ENCODE measurements around the gene GPC6.

Gene GPC6

GRCh38 chr13:93260591-93260990 lies 34.0 kb downstream of the GPC6 start:
- no peak for DNase-seq (ENCODE audit: low read depth in 1 of 2, low spot score in 1 of 2)
- TF ChIP-seq CTCF (IDR thresholded peaks at IDR 0.05; ENCODE audit: insufficient read depth, low read length) (no peak), POLR2AphosphoS5 (IDR thresholded peaks at IDR 0.05; ENCODE audit: low read depth) (no peak), GABPA (IDR thresholded peaks at IDR 0.05; ENCODE audit: low read depth) (no peak)
- Histone ChIP-seq H3K27ac (replicated peaks) (no peak overlapping the region), H3K4me3 (replicated peaks; ENCODE audit: insufficient read depth, low read length) (no peak overlapping the region), H3K27me3 (ENCODE audit: insufficient read depth, poor library complexity, severe bottlenecking) (no peaks in the 10 kb centered on the region)

- TF ChIP-seq GABPA (IDR thresholded peaks at IDR 0.05; ENCODE audit: low read depth) (no peak), REST (IDR thresholded peaks at IDR 0.05; ENCODE audit: insufficient replicate concordance, low read depth) (no peak), POLR2AphosphoS5 (IDR thresholded peaks at IDR 0.05; ENCODE audit: low read depth) (no peak), CTCF (IDR thresholded peaks at IDR 0.05; ENCODE audit: insufficient read depth, low read length) (no peak), SPI1 (IDR thresholded peaks at IDR 0.05; ENCODE audit: borderline replicate concordance, low read depth) (no peak)
- Histone ChIP-seq H3K27ac (replicated peaks) (no peak overlapping the region), H3K4me3 (replicated peaks; ENCODE audit: insufficient read depth, low read length) (no peak overlapping the region), H3K27me3 (ENCODE audit: insufficient read depth, poor library complexity, severe bottlenecking) (no peaks in the 10 kb centered on the region)
- DNase-seq (ENCODE audit: low read depth in 1 of 2, low spot score in 1 of 2), result no peak
These were observed 36.2 kb downstream of the GPC6 start for GRCh38 chr13:93262729-93263345.

GRCh38 chr13:93264876-93265275 lies 38.3 kb downstream of the GPC6 start:
- Histone ChIP-seq H3K27me3 (ENCODE audit: insufficient read depth, poor library complexity, severe bottlenecking) (no peaks in the 10 kb centered on the region), H3K4me3 (replicated peaks; ENCODE audit: insufficient read depth, low read length) (no peak overlapping the region), H3K27ac (replicated peaks) (no peak overlapping the region)
- TF ChIP-seq POLR2AphosphoS5 (IDR thresholded peaks at IDR 0.05; ENCODE audit: low read depth), result no peak
- DNase-seq (ENCODE audit: low read depth in 1 of 2, low spot score in 1 of 2), result no peak

GRCh38 chr13:93265800-93266199 lies 39.2 kb downstream of the GPC6 start:
- no peak for TF ChIP-seq POLR2AphosphoS5 (IDR thresholded peaks at IDR 0.05; ENCODE audit: low read depth)
- no peak for TF ChIP-seq CTCF (IDR thresholded peaks at IDR 0.05; ENCODE audit: insufficient read depth, low read length)
- TF ChIP-seq REST (IDR thresholded peaks at IDR 0.05; ENCODE audit: insufficient replicate concordance, low read depth), result no peak
- TF ChIP-seq SPI1 (IDR thresholded peaks at IDR 0.05; ENCODE audit: borderline replicate concordance, low read depth), result no peak
- no peak for TF ChIP-seq GABPA (IDR thresholded peaks at IDR 0.05; ENCODE audit: low read depth)
- H3K4me3 ChIP-seq (replicated peaks; ENCODE audit: insufficient read depth, low read length), result no peak overlapping the region
- no peak for DNase-seq (ENCODE audit: low read depth in 1 of 2, low spot score in 1 of 2)
- no peaks in the 10 kb centered on the region for H3K27me3 ChIP-seq (ENCODE audit: insufficient read depth, poor library complexity, severe bottlenecking)
- no peak overlapping the region for H3K27ac ChIP-seq (replicated peaks)

All from HL-60 (cell line).